Stimulated activated CD8-positive, alpha-beta memory T cell treated with anti-CD3 and anti-CD28 coated beads, Interleukin-12 subunit alpha, Interleukin-12 subunit beta, amount 100 ng/mL, for 24 hours (primary cell): ENCODE results near the gene MGST2.
"Not testable (repeated sequence)": the region's sequence is repeated elsewhere in the genome, so short reads cannot be mapped to it uniquely, and the experiment has no call there.

ENCODE experiments used
- DNase-seq: peaks from one replicate; pipeline ENCODE4 v3.0.0-alpha.2; 2020; ENCODE audit errors: extremely low read depth

Gene MGST2

DNA sequence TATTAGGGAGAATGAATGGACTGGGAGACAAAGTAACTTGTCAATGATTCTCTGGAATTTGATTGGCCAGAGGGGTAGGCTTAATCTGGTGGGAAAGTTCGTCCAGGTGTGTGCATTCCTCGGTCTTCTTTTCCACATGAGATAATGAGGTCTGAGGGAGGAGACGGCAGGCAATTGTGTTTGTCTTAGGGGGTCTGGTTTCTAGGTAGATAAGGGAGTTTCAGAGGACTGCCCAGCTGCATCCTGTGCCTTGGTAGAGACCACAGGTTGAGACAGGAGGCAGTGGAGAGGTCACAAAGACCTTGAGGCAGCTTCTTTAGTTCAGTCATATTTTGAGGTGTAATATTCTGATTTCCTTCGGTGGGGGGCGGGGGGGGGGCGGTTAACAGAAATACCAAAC, 4.3 kb downstream of the MGST2 start:
- DNase-seq, result no peak

GRCh38 chr4:139670775-139671174, 5.2 kb downstream of the MGST2 start:
- no peak for DNase-seq

GRCh38 chr4:139672215-139672614, 6.6 kb downstream of the MGST2 start:
- DNase-seq, result no peak

GRCh38 chr4:139672732-139673131, 7.1 kb downstream of the MGST2 start:
- no peak for DNase-seq

- DNase-seq, result no peak
Observed at GRCh38 chr4:139674875-139675550, 9.4 kb downstream of the MGST2 start.

DNA sequence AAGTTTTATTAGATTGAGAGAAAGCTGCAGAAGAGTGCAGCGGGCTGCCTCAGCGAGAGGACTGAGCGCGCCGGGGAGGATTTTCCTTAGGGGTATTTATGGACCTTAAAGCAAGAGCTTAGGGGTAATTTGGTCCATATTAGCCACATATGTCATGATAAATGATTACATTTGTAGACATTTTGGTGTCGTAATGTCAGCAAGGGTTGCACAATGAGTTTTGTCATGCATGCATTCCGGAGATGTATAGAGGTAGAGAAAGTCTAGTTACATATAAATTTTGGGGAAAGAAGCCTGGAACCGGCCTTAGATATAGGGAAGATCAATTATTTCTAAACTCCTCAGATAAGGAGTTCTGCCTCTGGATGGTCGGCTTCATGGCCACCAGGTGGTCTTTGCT, 10.0 kb downstream of the MGST2 start:
- no peak for DNase-seq

- no peak for DNase-seq
Observed at GRCh38 chr4:139676365-139676764, 10.7 kb downstream of the MGST2 start.

- DNase-seq, result no peak
Observed at GRCh38 chr4:139676913-139677585, 11.4 kb downstream of the MGST2 start.

DNA sequence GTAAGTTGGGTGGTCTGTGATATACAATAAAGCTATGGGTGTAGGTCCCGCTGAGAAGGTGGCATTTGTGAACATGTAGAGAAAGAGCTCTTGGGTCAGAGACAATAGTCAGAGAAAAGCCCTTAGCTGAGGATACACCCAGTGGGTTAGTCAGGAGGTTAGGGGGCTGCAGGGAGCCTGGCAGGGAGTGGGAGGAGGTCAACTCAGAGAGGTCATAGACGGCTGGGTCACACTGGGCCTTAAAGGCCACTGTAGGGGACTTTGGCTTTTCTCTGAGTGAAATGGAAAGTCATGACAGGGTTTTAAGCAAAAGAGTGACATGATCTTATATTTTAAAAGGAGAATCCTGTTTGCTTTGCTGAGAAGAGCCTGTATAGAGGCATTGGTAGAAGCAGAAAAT, 16.7 kb downstream of the MGST2 start:
- DNase-seq, result no peak

DNA sequence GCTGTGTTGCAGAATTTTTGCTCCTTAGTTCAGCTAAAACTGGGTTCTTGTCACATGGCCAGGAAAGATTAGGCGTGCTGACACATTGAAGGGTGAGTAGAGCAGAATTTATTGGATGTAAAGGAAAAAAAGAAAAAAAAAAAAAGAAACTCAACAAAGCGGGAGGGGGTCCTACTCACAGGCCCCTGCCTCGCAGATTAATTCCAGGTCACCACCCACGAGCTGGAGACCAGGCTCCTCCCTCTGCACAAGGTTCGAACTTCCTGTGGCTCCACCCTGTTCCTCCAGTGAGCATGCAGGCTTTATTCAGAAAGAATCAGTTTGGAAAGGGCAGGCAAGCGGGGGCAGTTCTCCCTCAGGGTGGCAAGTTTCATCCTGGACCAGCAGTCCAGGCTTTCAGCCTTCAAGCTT, 17.1 kb downstream of the MGST2 start:
- DNase-seq, result no peak

DNA sequence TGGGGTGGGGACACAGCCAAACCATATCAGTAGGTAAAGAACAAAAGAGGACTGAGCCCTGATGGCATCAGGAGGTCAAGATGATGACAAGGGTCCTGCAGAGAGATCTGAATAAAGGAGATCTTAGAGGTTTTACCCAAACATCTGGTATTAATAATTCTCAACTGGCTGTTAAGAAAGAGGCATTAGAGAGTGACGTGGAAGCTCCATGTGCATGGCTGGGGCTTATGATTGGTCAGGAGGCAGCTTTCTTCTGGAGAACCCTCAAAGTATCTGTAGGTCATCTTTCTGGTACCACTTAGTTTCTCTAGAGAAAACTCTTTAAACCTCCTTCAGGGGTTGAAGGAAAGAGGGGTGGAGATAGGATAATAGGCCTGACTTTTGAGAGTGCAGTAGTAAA, 18.7 kb downstream of the MGST2 start:
- DNase-seq, result no peak

GRCh38 chr4:139685180-139685579, 19.6 kb downstream of the MGST2 start:
- DNase-seq, result no peak

DNA sequence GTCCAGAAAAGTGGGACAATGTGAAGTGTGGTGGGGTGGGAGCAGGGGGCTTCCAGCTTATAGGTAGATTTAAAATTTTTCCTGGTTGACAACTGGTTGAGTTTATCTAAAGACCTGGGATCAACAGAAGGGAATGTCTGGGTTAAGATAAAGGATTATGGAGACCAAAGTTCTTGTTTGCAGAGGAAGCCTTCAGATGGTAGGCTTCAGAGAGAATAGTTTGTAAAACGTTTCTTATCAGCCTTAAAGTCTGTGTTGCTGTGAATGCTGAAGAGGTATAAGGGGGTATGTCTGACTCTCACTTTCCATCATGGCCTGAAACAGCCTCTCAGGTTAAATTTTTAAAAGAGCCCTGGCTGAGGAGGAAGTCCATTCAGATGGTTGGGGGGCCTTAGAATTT, 20.5 kb downstream of the MGST2 start:
- no peak for DNase-seq

DNA sequence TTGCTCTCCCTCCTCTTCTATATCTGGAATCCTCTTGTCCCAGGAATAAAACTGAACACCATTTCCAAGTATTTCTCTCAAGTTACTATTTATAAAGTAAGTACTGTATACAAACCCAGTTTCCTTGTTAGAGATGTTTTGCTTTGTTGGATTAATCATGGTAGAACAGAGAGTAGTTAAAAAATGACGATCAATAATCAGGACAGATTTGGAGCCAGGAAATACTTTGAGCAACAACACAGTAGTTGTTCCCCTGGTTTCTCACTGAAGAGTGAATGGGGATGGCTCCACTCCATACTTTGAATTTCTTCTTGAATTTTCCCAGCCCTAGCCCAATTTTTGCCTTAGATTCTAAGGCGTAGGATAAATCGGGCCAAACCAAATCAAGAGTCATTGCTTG, 21.4 kb downstream of the MGST2 start:
- DNase-seq, result no peak

DNA sequence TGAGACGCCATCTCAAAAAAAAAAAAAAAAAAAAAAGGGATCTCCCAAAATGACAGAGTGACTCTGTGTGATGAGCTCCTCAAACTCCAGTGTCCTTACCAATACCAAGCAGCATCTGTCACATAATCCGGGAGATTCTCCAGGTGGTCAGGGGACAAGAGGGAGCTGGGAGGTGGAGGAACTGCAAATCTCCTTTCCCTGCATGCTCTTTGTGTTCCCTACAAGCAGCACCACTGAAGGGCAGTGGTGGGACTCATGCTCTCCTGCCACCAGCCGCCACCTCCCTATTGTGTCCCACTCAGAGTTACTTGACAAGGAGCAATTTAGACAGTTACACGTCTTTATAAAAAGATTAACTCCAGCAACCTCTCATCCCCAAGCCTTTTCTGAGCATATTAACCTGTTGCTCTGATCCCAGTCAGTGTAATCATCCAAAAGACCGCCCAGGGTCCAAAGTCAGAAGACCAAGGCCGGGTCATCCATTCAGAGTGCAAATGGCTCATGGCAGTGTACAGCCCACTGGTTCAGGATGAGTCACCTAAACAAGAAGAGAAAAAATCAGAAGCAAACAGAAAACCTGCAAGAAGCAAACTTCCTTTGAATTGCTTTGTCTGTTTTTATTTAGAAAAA, 23.6 kb downstream of the MGST2 start:
- DNase-seq, result no peak

DNA sequence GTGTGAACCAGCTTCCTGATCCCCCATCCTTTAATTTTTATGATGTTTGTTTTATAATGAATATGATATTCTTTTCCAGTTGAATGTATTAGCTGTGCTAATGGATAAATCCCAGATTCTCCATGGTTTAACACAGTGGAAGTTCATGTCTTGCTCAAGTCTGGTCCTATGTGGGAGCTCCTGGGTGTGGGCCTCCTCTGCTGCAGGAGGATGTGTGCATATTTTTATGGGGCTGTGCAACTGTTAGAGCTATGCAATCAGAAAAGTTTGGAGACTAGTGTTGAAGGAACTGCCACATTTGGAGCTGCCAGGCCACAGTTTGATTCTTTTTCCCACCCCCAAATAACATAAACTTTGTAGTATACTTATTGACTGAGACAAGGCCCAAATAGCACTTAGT, 24.8 kb downstream of the MGST2 start:
- DNase-seq, result no peak

DNA sequence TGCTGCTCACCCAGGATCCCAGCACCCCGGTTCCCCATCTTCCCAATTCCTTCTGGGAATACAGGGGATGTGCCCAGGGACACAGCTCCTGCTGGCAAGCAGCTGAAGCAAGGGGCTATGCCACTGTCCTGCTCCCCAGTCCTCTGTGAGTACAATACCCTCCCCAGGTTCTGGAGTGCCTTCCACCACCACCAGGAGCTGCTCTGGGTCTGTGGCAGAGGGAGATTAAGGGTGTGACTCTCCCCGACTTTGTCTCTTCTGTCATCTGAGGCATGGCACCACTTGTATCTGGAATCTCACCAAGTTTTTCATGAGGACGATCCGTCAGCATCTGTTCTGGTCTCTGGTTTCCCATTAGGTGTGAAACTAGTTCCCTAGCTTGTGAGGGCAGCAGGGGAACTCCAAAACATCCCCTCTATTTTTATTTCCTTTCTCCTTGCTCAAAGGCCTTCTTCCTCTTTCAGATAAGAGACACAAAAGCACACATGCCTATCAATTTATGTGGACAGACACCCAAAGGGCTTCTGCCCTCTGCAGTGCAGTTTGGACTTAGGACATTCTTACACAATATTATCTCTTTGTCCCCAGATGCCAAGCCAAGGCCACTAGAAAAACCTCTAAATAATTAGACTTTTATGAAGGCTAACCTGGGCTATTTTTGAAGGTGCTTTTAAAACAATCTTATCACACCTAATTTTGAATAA, 26.8 kb downstream of the MGST2 start:
- no peak for DNase-seq

- no peak for DNase-seq
Observed at GRCh38 chr4:139694522-139695107, 29.0 kb downstream of the MGST2 start.

GRCh38 chr4:139696491-139696890, 30.9 kb downstream of the MGST2 start:
- no peak for DNase-seq

DNA sequence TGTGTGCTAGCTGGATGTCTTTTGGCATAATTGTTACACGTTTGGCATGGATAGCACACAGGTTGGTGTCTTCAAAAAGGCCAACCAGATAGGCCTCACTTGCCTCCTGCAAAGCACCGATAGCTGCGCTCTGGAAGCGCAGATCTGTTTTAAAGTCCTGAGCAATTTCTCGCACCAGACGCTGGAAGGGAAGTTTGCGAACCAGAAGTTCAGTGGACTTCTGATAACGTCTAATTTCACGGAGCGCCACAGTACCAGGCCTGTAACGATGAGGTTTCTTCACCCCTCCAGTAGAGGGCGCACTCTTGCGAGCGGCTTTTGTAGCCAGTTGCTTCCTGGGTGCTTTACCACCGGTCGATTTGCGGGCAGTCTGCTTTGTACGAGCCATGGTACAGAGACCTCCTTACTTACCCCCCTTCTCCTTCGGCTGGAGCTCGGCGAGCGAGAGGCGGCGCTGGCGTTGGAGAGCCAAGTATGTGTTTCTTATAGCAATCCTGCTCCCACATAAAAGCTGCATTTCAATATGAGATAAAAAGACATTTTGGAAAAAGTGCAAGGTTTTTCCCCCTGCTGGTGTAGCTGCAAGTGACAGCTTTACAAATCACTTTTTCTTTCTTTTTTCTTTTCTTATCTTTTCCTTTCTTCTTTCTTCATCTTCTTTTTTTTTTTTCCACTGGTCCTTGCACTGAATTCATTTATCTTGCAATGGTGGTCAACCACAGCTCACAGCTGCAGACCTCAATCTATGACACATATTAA, 32.7 kb downstream of the MGST2 start:
- not testable (repeated sequence) for DNase-seq

DNA sequence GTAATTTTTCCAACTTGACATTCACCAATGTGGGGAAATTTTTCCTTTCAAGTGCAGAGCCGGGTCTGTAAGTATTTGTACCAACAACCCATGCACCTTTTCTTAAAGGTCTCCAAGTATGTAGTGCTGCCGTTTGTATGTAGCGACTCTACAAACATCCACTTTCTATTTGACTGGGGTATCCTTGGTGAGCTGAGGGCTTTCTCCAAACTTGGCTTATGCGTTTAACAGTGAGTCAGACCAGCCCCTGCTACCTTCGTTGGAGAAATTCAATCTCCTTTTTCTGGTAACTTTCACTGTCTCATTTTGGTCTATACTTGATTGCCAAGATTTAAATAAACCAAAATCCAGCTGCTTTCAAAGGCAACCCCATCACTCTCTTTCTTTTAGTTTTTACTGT, 34.9 kb downstream of the MGST2 start:
- no peak for DNase-seq
